ENCODE data around the gene PDE8A.

The PDE8A gene

GRCh38 chr15:85149465-85150129, 167.9 kb downstream of the PDE8A start:
- no peak for TF ChIP-seq CTCF (conservative IDR thresholded peaks at IDR 0.05)
- TF ChIP-seq ZFX (IDR thresholded peaks at IDR 0.05), result no peak
- H3K27ac ChIP-seq, result no peak overlapping the region

- TF ChIP-seq ZFX (IDR thresholded peaks at IDR 0.05), result no peak
- no peak for TF ChIP-seq CTCF (conservative IDR thresholded peaks at IDR 0.05)
- no peak overlapping the region for H3K27ac ChIP-seq
These were observed 168.4 kb downstream of the PDE8A start for GRCh38 chr15:85150130-85150480.

GRCh38 chr15:85151145-85151544, 169.5 kb downstream of the PDE8A start:
- no peak overlapping the region for H3K27ac ChIP-seq
- TF ChIP-seq ZFX (IDR thresholded peaks at IDR 0.05) (no peak), CTCF (conservative IDR thresholded peaks at IDR 0.05) (no peak)

- TF ChIP-seq ZFX (IDR thresholded peaks at IDR 0.05) (no peak), CTCF (conservative IDR thresholded peaks at IDR 0.05) (no peak)
- H3K27ac ChIP-seq, result no peak overlapping the region
These were observed 170.2 kb downstream of the PDE8A start for GRCh38 chr15:85151861-85152260.

- TF ChIP-seq CTCF (conservative IDR thresholded peaks at IDR 0.05) (no peak), ZFX (IDR thresholded peaks at IDR 0.05) (no peak)
- no peak overlapping the region for H3K27ac ChIP-seq
These were observed 172.4 kb downstream of the PDE8A start for GRCh38 chr15:85154061-85154460.

- TF ChIP-seq ZFX (IDR thresholded peaks at IDR 0.05) (no peak), CTCF (conservative IDR thresholded peaks at IDR 0.05) (no peak)
- no peak overlapping the region for H3K27ac ChIP-seq
These were observed 173.7 kb downstream of the PDE8A start for GRCh38 chr15:85155360-85155759.

GRCh38 chr15:85155857-85156256, 174.2 kb downstream of the PDE8A start:
- no peak overlapping the region for H3K27ac ChIP-seq
- TF ChIP-seq CTCF (conservative IDR thresholded peaks at IDR 0.05) (no peak), ZFX (IDR thresholded peaks at IDR 0.05) (no peak)

Data from C4-2B (cell line).